GM12892 (cell line): Measurements from ENCODE around the gene CD84.

ENCODE experiments used
- POLR2A ChIP-seq: IDR thresholded peaks from 2 replicates; pipeline ENCODE4 v1.6.1; 2011; ENCODE audit warnings: low read depth, low read length, control low read depth
- POLR2AphosphoS5 ChIP-seq: IDR thresholded peaks from 2 replicates; pipeline ENCODE4 v1.6.1; 2011; ENCODE audit warnings: low read depth, low read length, control low read depth
- TAF1 ChIP-seq: IDR thresholded peaks from 2 replicates; pipeline ENCODE4 v1.6.1; 2011; ENCODE audit warnings: low read depth, mild to moderate bottlenecking, control low read depth, low read length, borderline replicate concordance

- TF ChIP-seq TAF1 (no peak), POLR2A (no peak), POLR2AphosphoS5 (no peak)
Measured at GRCh38 chr1:160560806-160561205, 18.5 kb downstream of the CD84 start.
